Activated CD8-positive, alpha-beta memory T cell treated with anti-CD3 and anti-CD28 coated beads, Interleukin-2, amount 50 U/mL, for 24 hours (primary cell): Measurements from ENCODE around the gene UGT1A7.

Experiments used
- DNase-seq: peaks from one replicate; pipeline ENCODE4 v3.0.0-alpha.2; 2020; ENCODE audit errors: extremely low read depth

UGT1A7 gene

DNA sequence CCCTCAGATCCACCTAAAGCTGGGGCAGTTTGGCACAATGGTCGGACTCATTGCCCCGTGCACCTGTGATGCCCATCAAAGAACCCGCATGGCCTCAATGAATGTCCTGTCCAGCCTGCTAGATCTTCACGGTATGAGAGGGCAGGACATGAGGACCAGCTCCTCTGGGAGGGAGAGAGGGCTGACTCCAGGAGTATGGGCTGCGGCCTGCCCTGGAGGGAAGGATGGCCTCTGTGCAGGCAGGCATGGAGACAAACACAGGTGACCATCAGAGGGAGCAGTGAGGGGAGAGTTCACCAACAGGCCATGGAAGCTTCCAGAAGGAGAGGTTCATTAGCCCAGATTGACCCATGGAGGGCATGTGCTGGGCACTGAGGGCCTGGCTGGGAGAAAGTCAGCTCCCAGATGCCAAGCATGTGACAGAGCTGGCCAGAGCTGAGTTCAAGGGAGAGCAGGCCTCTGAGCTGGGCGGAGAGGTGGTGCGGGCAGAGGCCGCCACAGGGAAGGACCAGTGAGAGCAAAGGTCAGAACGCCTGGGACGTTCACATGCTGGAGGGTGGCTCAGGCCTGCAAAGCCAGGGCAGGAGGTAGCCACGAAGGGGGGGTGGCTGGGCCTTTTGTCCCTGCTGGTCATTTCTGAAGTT, 136.4 kb downstream of the UGT1A7 start:
- DNase-seq = no peak

DNA sequence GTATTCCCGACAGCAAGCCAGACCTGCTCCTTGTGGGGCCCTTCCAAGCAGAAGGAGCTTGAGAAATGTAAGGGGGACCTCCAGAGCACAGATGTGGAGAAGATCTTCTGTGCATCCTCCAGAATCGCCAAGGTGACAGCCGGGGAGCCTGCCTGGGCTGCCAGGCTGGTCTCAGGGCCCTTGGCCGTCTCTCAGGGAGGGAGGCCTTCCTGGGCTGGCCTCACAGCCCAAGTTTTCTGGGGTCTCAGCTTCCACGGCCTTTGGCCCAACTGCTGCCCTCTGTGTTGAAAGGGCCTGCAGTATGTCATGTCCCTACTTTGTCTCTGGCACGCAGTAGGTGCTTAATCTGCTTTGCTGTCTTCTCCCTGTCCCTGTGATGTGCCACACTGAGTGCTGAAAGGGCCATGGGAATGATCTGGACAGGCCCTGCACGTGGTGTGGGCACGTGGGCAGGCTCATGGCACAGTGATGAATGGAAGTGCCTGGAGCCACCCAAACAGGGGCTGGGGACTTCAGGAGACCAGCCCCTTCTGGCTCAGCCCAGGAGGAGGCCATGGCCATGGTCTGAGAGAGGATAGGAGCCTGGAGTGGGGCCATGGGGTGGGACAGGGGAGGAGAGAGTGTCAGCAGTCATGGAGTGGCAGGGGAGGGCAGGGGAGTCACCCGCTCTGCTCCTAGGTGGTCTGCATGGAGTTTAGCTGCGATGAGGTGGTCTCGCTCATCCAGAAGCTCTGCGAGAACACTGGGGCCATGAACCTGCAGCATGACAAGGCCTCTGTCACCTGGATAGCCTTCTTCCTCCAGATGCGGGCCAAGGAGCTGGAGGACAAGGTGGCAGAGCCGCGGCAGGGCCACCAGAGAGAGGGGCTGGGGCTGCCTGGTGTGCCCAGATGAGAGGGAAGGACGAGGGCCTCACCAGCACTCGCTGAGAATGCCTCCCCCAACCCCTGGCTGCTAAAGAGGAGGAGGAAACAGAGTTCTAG, 137.2 kb downstream of the UGT1A7 start:
- no peak for DNase-seq

DNA sequence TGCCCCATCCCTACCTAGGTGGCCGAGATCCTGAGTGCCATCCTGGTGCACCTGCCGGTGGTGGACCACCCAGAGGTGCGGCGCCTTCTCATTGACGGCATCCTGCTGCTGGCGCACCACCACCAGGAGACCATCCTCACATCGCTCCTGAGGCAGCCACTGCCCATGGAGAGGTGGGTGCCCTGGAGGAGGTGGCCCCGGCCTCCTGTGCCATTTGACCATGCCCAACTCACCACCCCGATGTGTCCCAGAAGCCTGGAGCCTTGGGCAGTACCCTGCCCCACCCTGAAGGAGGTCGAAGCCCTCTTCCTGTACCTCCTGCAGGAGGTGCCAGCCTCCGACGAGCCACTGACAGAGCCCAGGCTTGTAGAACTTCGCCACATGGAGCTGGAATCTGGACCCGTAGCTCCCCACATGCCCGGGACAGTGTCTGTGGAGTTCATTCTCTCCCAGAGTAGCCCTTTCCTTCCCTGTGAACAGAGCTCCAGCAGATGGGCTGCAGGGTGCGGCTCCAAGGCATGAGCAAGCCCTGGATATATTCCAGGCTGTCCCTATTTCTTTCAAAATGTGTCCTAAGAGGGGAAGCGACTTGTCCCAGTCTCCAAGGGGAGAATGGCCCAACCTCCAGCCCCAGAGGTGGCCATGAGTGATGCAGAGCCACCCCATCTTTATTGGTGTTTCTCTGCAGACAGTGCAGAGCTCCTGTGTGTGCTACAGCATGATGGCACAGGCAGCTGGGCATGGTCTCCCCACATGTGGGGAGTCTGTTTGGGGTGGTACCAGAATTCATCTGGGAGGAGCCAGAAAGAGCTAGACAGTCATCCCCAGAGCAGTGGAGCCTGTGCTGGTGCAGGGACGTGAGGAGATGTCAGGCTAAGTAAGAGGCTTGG, 138.4 kb downstream of the UGT1A7 start:
- DNase-seq = no peak

DNA sequence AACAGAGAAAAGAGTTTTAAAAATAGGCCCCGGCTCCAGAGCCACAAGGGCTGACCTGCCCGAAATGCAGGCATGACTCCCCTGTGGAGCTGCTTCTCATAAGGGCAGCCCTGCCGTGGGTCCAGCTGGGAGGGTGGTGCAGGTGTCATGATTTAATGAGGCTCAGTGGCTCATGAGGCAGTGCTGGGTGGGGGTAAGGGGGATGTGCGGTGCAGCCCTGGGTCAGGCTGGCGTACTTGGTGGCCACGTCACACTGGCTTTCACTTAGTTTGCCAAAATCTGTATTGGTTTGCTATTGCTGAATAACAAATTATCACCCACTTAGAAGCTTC, 139.0 kb downstream of the UGT1A7 start:
- no peak for DNase-seq

DNA sequence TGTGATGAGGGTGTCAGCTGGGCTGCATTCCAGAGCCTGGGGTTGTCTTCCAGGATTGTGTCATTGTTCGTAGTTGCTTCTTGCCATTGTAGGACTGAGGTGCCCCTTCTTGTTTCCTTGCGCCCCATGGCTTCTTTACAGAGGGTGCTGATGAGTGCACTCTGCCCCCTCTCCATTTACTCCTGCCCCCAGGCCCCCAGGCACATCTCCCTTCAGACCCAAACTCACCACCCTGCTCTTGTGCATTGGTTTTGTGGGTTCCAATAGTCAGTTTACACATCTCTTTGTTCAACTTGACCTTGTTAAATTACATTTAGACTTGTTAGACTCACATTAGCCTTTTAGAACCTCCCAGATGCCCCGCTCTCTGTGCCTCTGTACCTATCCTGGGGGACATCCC, 139.5 kb downstream of the UGT1A7 start:
- DNase-seq = no peak

DNA sequence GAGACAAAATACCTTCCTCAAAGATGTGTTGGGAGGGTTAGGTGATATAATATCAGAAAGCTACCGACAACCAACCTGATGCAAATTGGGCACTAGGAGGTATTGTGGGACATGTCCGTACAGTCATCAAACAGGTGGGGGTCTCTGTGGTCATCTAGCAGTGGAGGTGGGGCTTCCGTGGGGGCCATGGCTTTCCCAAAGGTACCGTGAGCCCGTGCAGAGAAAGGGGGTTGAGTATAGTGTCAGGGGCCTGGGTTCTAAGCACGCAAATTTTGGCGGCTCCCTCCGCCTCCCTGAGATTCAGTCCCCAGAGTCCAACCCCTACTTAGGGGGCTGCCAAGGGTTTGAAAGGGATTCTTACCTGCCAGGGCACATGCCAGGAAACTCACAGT, 140.0 kb downstream of the UGT1A7 start:
- DNase-seq = no peak

DNA sequence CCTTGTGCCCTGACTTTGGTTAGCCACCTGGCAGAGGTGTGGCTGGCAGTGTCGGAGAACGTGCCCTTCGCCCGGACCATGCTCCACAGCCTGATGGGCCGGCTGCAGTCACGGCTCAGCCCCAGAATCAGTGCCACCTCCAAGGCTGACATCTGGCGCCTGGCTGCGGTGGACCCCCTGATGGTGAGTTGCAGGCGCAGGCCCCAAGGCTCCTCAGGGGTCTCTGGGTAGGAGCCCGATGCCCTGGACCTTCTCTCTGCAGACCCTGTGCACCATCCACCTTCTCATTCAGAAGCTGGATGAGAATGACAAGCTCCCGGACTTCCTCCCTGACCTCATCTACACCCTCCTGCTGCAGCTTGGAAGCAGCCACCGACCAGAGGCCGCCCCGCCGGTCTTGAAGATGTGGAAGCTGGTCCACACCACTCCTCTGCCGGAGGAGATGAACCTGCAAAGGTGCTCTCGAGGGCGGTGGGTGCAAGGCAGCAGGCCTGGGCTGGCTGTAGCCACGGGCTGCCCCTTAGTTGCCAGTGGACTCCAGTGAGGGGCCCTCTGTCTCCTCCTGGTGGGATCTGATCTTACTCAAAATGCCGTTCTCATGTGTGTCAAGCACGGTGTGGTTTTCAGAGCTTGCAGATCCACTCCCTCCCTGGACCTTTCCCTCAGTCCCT, 140.5 kb downstream of the UGT1A7 start:
- DNase-seq = no peak
